Fibroblast of lung (primary cell): Measurements from ENCODE around the gene OR2W3. TPM values are rescaled to one million over a fixed set of nuclear protein-coding genes. Genes with fewer than 3 reads are reported as not detected.
A peak's percentile ranks its signal among the peaks of the same experiment; 100 is the strongest.

ENCODE experiments used
- DNase-seq, 2 donors: peaks; one replicate each; pipeline versions ENCODE4 v3.0.0 to v3.0.0-alpha.2; 2010; ENCODE audit warnings: low read depth in 2 of 2
- H2AFZ ChIP-seq: 2 replicates; pipeline ENCODE4 v1.5.1; 2012; ENCODE audit warnings: low read length, control low read depth, inconsistent platforms
- H3K27ac ChIP-seq: 2 replicates; pipeline ENCODE4 v1.5.1; 2011; ENCODE audit warnings: low read length, control low read depth; ENCODE audit not compliant: insufficient read depth
- H3K27me3 ChIP-seq: 2 replicates; pipeline ENCODE4 v1.5.1; 2011; ENCODE audit warnings: mild to moderate bottlenecking, low read length; ENCODE audit not compliant: control insufficient read depth, insufficient read depth
- H3K36me3 ChIP-seq: 2 replicates; pipeline ENCODE4 v1.5.1; 2011; ENCODE audit warnings: low read length; ENCODE audit not compliant: control insufficient read depth, insufficient read depth
- H3K4me1 ChIP-seq: 2 replicates; pipeline ENCODE4 v1.5.1; 2011; ENCODE audit warnings: low read length; ENCODE audit not compliant: control insufficient read depth, insufficient read depth; ENCODE audit errors: extremely low read depth
- H3K4me2 ChIP-seq: 2 replicates; pipeline ENCODE4 v1.5.1; 2011; ENCODE audit warnings: low read length, control low read depth; ENCODE audit not compliant: insufficient read depth; ENCODE audit errors: extremely low read depth
- H3K4me3 ChIP-seq, 4 experiments: fragments of 200-600 bp in 1 of 4; sonication (generic) in 1 of 4; replicated peaks in 1 of 4; 2 replicates each; pipeline ENCODE4 v1.5.1; 2011 to 2016; ENCODE audit warnings: low read length in 4 of 4, low read depth in 3 of 4, mild to moderate bottlenecking in 3 of 4, control low read depth in 2 of 4, inconsistent platforms in 1 of 4, mixed read lengths in 1 of 4; ENCODE audit not compliant: insufficient read depth in 1 of 4; ENCODE audit errors: control extremely low read depth in 1 of 4
- H3K79me2 ChIP-seq: 2 replicates; pipeline ENCODE4 v1.5.1; 2012; ENCODE audit warnings: mild to moderate bottlenecking, low read length, inconsistent platforms; ENCODE audit not compliant: control insufficient read depth, insufficient read depth
- H3K9ac ChIP-seq: 2 replicates; pipeline ENCODE4 v1.5.1; 2011; ENCODE audit warnings: mild to moderate bottlenecking, low read length, control low read depth; ENCODE audit not compliant: insufficient read depth
- H3K9me3 ChIP-seq: 2 replicates; pipeline ENCODE4 v1.5.1; 2012; ENCODE audit warnings: low read depth, low read length; ENCODE audit not compliant: control insufficient read depth, insufficient read depth
- H4K20me1 ChIP-seq: 2 replicates; pipeline ENCODE4 v1.5.1; 2011; ENCODE audit warnings: low read length; ENCODE audit not compliant: control insufficient read depth, insufficient read depth; ENCODE audit errors: extremely low read depth
- CTCF ChIP-seq, 2 donors: IDR thresholded peaks in 1 of 2; conservative IDR thresholded peaks in 1 of 2; 1 replicate in 1 of 2; 2 replicates in 1 of 2; pipeline ENCODE4 v1.5.1; 2011 to 2012; ENCODE audit warnings: low read length in 2 of 2, control low read depth in 1 of 2, inconsistent platforms in 1 of 2, low read depth in 1 of 2, mild to moderate bottlenecking in 1 of 2
- EZH2 ChIP-seq: IDR thresholded peaks from 2 replicates; pipeline ENCODE4 v1.5.1; 2012; ENCODE audit warnings: low read length, control low read depth, mild to moderate bottlenecking; ENCODE audit errors: missing control alignments
- polyA plus RNA-seq, 2 donors: library from polyadenylated mRNA; depleted of rRNA in 1 of 2; stranded (reverse) in 1 of 2; unstranded in 1 of 2; fragments of >200 nt; gene quantifications; 2 replicates each; pipeline ENCODE4 v1.2.1, GENCODE V29; 2011 to 2012; ENCODE audit warnings: missing spikeins in 1 of 2
- total RNA-seq: library from RNA; depleted of rRNA; stranded (reverse); fragments of >200 nt; gene quantifications from 2 replicates; pipeline ENCODE4 v1.2.1, GENCODE V29; 2014

OR2W3 gene
- total and polyA plus RNA-seq, 2 donors (not counting 1 experiment from before 2014, with no cell fraction given) = 3.2 TPM; not detected in 1

DNA sequence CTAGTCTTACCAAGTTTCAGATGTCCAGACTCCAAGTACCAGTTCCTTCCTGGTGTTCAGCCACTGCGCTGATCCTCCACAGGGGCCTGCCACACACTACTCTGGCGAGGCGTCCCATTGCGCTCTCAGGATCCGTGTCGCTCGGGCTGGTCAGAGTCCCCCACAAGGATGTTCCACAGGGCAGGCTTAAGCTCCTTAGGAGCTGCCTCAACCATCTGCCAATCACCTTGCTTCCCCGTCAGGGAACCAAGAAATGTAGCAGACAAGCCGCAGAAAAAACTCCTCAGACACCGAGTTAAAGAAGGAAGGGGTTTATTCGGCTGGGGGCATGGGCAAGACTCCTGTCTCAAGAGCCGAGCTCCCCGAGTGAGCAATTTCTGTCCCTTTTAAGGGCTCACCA lies 9.8 kb downstream of the OR2W3 start:
- Histone ChIP-seq H3K9me3 (no peaks in the 10 kb centered on the region), H3K4me1 (no peaks in the 10 kb centered on the region), H3K27ac (no peak overlapping the region), H3K36me3 (no peaks in the 10 kb centered on the region), H3K79me2 (no peaks in the 10 kb centered on the region), H3K4me2 (no peak overlapping the region), H2AFZ (no peak overlapping the region), H3K9ac (no peak overlapping the region), H3K27me3 (no peaks in the 10 kb centered on the region), H4K20me1 (no peaks in the 10 kb centered on the region), H3K4me3 (no peak overlapping the region)
- DNase-seq = no peak
- no peak for TF ChIP-seq EZH2
- TF ChIP-seq CTCF (conservative IDR thresholded peaks at IDR 0.05 in 1 of 2, IDR thresholded peaks at IDR 0.05 in 1 of 2; ENCODE audit: low read depth in 1 of 2, low read length in 2 of 2) = no peak

- Histone ChIP-seq H3K27me3 (no peaks in the 10 kb centered on the region), H3K36me3 (no peaks in the 10 kb centered on the region), H3K9me3 (no peaks in the 10 kb centered on the region), H3K9ac (no peak overlapping the region), H3K4me2 (no peak overlapping the region), H4K20me1 (no peaks in the 10 kb centered on the region), H2AFZ (no peak overlapping the region), H3K4me1 (no peaks in the 10 kb centered on the region), H3K27ac (no peak overlapping the region), H3K79me2 (no peaks in the 10 kb centered on the region), H3K4me3 (no peak overlapping the region)
- no peak for DNase-seq
- no peak for TF ChIP-seq EZH2
- TF ChIP-seq CTCF (conservative IDR thresholded peaks at IDR 0.05 in 1 of 2, IDR thresholded peaks at IDR 0.05 in 1 of 2; ENCODE audit: low read depth in 1 of 2, low read length in 2 of 2) = no peak
Measured at GRCh38 chr1:247905910-247906503, 10.6 kb downstream of the OR2W3 start.

DNA sequence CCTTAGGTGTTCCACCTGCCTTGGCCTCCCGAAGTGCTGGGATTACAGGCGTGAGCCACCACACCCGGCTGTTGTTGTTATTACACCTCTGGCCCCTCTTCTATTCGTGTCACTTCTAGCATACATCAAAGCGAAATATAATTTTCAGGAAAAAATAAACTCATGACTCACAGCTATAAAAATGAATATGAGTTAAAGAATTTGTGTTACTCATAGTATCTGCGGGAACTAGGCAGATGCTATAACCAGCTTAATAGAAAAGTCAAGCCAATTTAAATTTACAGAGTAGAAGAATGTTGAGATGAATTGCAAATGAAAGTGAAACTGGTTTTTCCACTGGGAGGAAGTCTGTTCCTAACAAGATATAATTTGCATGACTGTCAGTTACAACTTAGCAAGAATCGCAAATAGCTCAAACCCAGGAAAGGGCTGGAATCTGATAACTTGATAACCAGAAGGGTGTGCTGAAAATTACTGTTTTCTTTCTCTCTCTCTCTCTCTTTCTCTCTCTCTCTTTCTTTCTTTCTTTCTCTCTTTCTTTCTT lies 11.2 kb downstream of the OR2W3 start:
- Histone ChIP-seq H3K4me3 (no peak overlapping the region), H3K27ac (no peak overlapping the region)
- no peak for TF ChIP-seq CTCF (conservative IDR thresholded peaks at IDR 0.05 in 1 of 2, IDR thresholded peaks at IDR 0.05 in 1 of 2; ENCODE audit: low read depth in 1 of 2, low read length in 2 of 2)

More for the DNA sequence above, 11.2 kb downstream of the OR2W3 start:
- Histone ChIP-seq H3K4me2 (no peak overlapping the region), H2AFZ (no peak overlapping the region), H4K20me1 (no peaks in the 10 kb centered on the region), H3K4me1 (no peaks in the 10 kb centered on the region), H3K79me2 (no peaks in the 10 kb centered on the region), H3K9ac (no peak overlapping the region), H3K36me3 (no peaks in the 10 kb centered on the region), H3K9me3 (no peaks in the 10 kb centered on the region), H3K27me3 (no peaks in the 10 kb centered on the region)
- DNase-seq = peak in 1 of 2 donors; percentile 45
